Right kidney (tissue), 1 donor: ENCODE results near the gene EDARADD.

Experiments
- DNase-seq: peaks from one replicate; pipeline ENCODE4 v3.0.0-alpha.2; 2016

EDARADD gene

GRCh38 chr1:236516929-236517704 is 123.0 kb downstream of the EDARADD start:
- DNase-seq = peak; percentile 27

- DNase-seq = no peak
These were observed 124.2 kb downstream of the EDARADD start for GRCh38 chr1:236518322-236518721.

- DNase-seq = no peak
These were observed 126.4 kb downstream of the EDARADD start for GRCh38 chr1:236520445-236521005.

DNA sequence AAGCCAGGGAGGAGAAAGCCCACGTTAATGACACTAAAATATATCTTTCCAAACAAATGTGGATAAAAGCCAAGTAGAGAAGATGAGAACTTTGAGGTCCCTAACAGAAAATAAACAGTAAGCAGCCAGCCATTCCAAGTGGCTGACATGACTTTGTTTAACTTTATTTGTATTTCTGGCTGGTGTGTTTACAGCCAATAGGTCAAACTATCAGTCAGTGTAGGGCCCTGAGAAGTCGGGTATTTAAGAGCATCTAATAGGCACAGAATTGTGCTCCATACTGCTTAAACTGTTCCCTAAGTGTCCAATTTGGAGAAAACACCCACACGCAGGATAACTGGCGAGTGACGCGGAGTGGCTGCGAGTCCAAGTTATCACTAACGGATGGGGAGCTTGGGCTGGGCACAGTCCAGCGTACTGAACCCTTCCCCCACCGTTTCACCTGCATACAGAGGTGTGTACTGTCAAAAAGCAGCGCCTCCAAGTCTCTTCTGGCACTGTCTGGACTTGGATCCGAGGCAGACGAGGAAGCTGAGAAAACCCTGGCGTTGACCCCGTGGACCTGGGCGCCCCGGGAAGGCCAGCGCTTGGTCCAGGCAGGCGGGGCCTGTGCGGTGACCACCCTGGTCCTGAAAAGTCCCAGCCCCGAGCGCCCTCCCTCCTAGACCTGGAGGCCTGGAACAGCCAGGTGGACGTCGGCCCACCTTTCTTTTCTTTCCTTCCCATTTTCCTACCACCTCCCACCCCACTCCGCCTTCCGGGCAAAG is 129.0 kb downstream of the EDARADD start:
- peak; percentile 87 for DNase-seq

DNA sequence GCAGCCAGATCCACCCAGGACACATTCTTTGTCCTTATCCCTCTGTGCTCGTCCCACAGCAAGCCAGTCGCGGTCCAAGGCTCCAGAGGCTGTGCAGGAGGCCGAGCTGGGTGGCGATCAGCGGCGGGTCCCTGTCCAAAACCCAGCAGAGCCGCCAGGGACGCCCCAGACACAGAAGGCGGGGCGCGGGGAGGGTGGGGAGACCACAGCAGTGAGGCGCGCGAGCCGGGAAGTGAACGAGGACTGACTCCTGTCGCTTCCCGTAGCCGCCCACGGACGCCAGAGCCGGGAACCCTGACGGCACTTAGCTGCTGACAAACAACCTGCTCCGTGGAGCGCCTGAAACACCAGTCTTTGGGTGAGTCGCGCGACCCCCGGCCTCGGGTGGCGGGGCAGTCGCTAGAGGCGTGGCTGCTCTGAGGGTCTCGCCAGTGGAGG is 129.6 kb downstream of the EDARADD start, which contains the start of gene LGALS8:
TSS of gene LGALS8 (plus strand) at position 279 of the 438 bp plus-strand sequence. CDS start 2,089 bp downstream, outside the sequence.
- peak; percentile 86 for DNase-seq

DNA sequence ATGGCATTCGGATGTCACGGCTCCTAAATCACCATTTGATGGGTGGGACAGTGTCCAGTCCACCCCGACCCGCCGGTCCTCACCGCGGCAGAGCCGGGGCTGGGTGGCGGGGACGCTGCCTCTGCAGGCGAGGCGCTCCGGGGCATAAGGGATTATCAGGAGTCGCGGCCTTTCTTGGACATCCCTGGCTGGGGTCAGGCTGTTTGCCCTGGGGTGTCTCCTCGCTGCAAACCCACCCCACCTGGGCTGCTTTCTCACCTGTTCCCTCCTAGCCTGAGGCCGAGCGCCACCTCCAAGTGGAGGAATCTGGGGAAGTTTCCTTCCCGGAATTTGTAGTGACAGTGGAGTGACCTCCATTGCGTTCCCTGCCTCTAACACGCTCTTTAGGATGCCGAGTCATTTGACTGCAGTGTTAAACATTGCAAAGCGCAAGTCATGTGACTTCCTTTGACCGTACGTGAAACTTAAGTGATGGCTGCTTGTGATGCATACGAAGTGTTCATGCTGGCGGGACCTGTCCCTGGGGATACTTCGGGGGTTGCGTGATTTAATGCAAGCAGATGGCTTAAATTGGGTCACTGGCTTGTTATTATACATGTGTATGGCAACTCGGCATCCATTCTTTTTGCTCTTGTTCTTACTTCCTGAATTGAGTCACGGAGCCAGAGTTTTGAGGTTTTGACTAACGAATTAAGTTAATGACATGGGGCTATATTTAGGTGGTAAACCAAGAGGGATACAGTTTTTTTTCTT is 130.2 kb downstream of the EDARADD start:
- DNase-seq = peak; percentile 83

DNA sequence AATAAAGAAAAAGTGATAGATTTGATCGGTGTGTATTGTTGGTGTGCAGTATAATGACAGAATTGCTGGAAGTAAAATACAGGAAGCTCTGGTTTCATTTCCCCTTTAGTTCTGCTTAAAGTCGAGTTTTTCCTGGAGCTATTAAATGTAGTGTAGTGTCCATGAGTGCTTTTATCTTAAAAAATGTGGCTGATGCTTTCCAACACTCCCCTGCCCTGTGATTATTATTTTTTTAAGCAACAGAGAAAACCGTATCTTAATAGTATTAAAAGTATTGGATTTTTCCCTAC is 130.8 kb downstream of the EDARADD start:
- no peak for DNase-seq

DNA sequence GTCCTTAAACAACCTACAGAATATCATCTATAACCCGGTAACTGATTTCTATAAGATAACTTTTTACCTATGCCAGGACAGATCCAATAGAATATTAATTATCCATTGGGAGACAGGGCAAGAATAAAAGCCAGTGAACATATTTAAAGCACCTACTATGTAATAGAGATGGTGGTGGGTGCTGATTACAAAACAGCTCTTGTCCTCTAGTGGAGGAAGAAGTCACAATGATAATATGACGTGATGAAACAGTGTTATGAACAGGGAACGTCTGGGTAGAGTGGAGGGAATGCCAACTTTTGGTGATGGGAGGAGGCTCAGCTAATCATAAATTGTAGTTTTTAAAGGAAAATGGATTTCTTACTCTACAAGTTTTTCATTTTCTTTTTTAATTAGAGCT is 132.0 kb downstream of the EDARADD start:
- DNase-seq = no peak

DNA sequence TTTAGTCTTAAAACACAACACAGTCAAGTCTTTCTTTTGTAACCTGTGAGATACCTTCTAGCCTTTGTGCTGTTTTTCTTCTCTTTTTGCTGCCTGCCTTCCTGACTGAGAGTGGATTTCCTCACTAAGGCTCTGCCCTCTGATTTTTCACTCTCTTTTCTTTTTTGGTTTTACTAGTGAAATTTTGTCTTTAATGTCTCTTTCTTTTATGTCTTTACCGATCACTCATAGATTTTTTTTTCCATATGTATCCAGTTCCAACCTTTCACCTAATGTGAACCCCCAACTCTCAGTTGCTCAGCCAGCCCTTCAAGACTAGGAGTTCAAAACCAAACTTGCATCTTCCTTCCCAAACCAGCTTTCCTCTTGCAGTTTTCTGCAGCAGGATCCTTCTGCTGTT is 136.2 kb downstream of the EDARADD start:
- no peak for DNase-seq

- no peak for DNase-seq
These were observed 136.9 kb downstream of the EDARADD start for GRCh38 chr1:236530959-236531358.

- no peak for DNase-seq
These were observed 138.8 kb downstream of the EDARADD start for GRCh38 chr1:236532850-236533249.

DNA sequence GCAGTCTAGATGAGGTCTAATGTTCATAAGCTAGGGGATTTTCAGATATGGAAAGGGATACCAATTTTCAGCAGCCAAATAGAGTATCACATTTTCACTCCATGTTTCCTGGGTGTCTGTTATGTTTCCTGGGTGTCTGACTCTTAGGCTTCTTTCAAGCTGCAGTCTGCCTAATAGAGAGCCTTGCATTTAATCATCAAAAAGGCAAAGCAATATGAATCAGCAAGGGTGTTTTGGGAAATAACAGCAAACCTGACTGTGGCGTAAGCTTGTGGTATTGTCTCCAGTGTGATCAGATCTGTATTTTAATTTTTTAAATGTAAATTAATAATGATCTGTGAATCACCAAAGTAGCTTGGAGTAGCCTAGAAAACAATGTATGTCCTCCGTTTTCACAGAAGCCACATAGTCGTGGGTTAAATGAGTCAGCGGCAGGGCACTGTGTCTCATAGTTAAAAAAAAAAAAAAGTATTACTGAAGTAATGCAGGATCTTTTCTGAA is 140.1 kb downstream of the EDARADD start:
- no peak for DNase-seq
